CD14-positive monocyte (primary cell): ENCODE results near the gene PGLYRP2. TPM values are rescaled to one million over a fixed set of nuclear protein-coding genes. Genes with fewer than 3 reads are reported as not detected.

Experiments used
- DNase-seq, 3 donors: peaks; one replicate each; pipeline ENCODE4 v3.0.0-alpha.2; 2011 to 2022
- H2AFZ ChIP-seq: 2 replicates; pipeline ENCODE4 v1.6.0; 2012; ENCODE audit warnings: mild to moderate bottlenecking, low read depth, low read length, inconsistent platforms; ENCODE audit not compliant: insufficient read depth, poor library complexity, severe bottlenecking
- H3K27ac ChIP-seq, 2 donors: 1 replicate in 1 of 2; 2 replicates in 1 of 2; pipeline ENCODE4 v1.5.1; 2012 to 2013; ENCODE audit warnings: low read length in 2 of 2, control low read depth in 1 of 2, inconsistent platforms in 1 of 2, low read depth in 1 of 2, mild to moderate bottlenecking in 1 of 2
- H3K27me3 ChIP-seq, 2 donors: one replicate each; pipeline versions ENCODE4 v1.6.0 to v1.6.1; 2011 to 2013; ENCODE audit warnings: low read length in 2 of 2; ENCODE audit not compliant: control insufficient read depth in 2 of 2, insufficient read depth in 2 of 2
- H3K36me3 ChIP-seq, 2 donors: replicated peaks in 1 of 2; 1 replicate in 1 of 2; 2 replicates in 1 of 2; pipeline versions ENCODE4 v1.5.1 to v1.6.1; 2012 to 2013; ENCODE audit warnings: low read length in 2 of 2, control low read depth in 1 of 2, inconsistent platforms in 1 of 2, mild to moderate bottlenecking in 1 of 2; ENCODE audit not compliant: insufficient read depth in 2 of 2, control insufficient read depth in 1 of 2
- H3K4me1 ChIP-seq, 2 donors: 1 replicate in 1 of 2; 2 replicates in 1 of 2; pipeline versions ENCODE4 v1.5.1 to v1.6.1; 2012 to 2013; ENCODE audit warnings: low read length in 2 of 2, control low read depth in 1 of 2, inconsistent platforms in 1 of 2, mild to moderate bottlenecking in 1 of 2, moderate library complexity in 1 of 2; ENCODE audit not compliant: insufficient read depth in 2 of 2, control insufficient read depth in 1 of 2
- H3K4me2 ChIP-seq: replicated peaks from 2 replicates; pipeline ENCODE3; 2012; ENCODE audit warnings: low read length, moderate library complexity, mild to moderate bottlenecking; ENCODE audit not compliant: poor library complexity, severe bottlenecking; ENCODE audit errors: extremely low read depth
- H3K4me3 ChIP-seq, 3 experiments: fragments of 200-600 bp in 1 of 3; sonication (generic) in 1 of 3; replicated peaks in 1 of 3; 1 replicate in 2 of 3; 2 replicates in 1 of 3; pipeline ENCODE4 v1.5.1; 2011 to 2013; ENCODE audit warnings: low read length in 3 of 3, mild to moderate bottlenecking in 3 of 3, control low read depth in 2 of 3, low read depth in 2 of 3, inconsistent platforms in 1 of 3, moderate library complexity in 1 of 3
- H3K79me2 ChIP-seq: 2 replicates; pipeline ENCODE4 v1.6.0; 2012; ENCODE audit warnings: mild to moderate bottlenecking, control low read depth, inconsistent platforms, low read length, moderate library complexity; ENCODE audit not compliant: insufficient read depth
- H3K9ac ChIP-seq: 2 replicates; pipeline ENCODE4 v1.6.0; 2017; ENCODE audit warnings: low read length, mild to moderate bottlenecking; ENCODE audit not compliant: insufficient read depth, poor library complexity, severe bottlenecking
- H3K9me3 ChIP-seq, 2 donors: replicated peaks in 1 of 2; 1 replicate in 1 of 2; 2 replicates in 1 of 2; pipeline versions ENCODE4 v1.5.1 to v1.6.1; 2012 to 2013; ENCODE audit warnings: low read length in 2 of 2, control low read depth in 1 of 2; ENCODE audit not compliant: control insufficient read depth in 1 of 2, insufficient read depth in 1 of 2
- H4K20me1 ChIP-seq: 2 replicates; pipeline ENCODE4 v1.6.0; 2012; ENCODE audit warnings: mild to moderate bottlenecking, low read length, control low read depth, moderate library complexity; ENCODE audit not compliant: insufficient read depth
- H3K27ac Mint-ChIP-seq, 7 donors: one replicate each; pipeline ENCODE4 v1.8.0; 2020; ENCODE audit warnings: mild to moderate bottlenecking in 7 of 7, mixed read lengths in 7 of 7, moderate library complexity in 6 of 7, inconsistent platforms in 2 of 7
- H3K27me3 Mint-ChIP-seq, 3 donors: one replicate each; pipeline ENCODE4 v1.8.0; 2021 to 2022; ENCODE audit warnings: low read depth in 3 of 3, mild to moderate bottlenecking in 3 of 3, mixed read lengths in 3 of 3, moderate library complexity in 3 of 3, inconsistent platforms in 1 of 3
- H3K36me3 Mint-ChIP-seq, 2 donors: one replicate each; pipeline ENCODE4 v1.8.0; 2020; ENCODE audit warnings: mixed read lengths in 2 of 2, inconsistent platforms in 1 of 2, mild to moderate bottlenecking in 1 of 2
- H3K4me1 Mint-ChIP-seq: one replicate; pipeline ENCODE4 v1.8.0; 2020; ENCODE audit warnings: mild to moderate bottlenecking, mixed read lengths
- H3K4me3 Mint-ChIP-seq, 2 donors: one replicate each; pipeline ENCODE4 v1.8.0; 2020; ENCODE audit warnings: mild to moderate bottlenecking in 2 of 2, mixed read lengths in 2 of 2, moderate library complexity in 1 of 2
- H3K9me3 Mint-ChIP-seq, 7 donors: one replicate each; pipeline ENCODE4 v1.8.0; 2020 to 2022; ENCODE audit warnings: mixed read lengths in 7 of 7, mild to moderate bottlenecking in 6 of 7, moderate library complexity in 6 of 7, inconsistent platforms in 2 of 7
- WGBS: methylation state at CpG from one replicate; pipeline ENCODE4 v1.1.5; 2013; ENCODE audit warnings: missing lambda C conversion rate; ENCODE audit not compliant: insufficient coverage; 5-methylcytosine and 5-hydroxymethylcytosine counted together
- intact Hi-C, 2 donors: fragments of 100-400 bp; cut with micrococcal nuclease; formaldehyde crosslinking; loops; one replicate each; pipeline versions ENCODE4 v1.15.0 to v1.15.1; 2023
- polyA plus RNA-seq, 3 donors: library from polyadenylated mRNA; depleted of rRNA in 1 of 3; unstranded in 2 of 3; stranded (reverse) in 1 of 3; fragments of 300-500 nt in 2 of 3; fragments of >200 nt in 1 of 3; fragmentation: Illumina TruSeq in 2 of 3; gene quantifications; 1 replicate in 2 of 3; 2 replicates in 1 of 3; pipeline ENCODE4 v1.2.3, GENCODE V29; 2012 to 2021
- TF ChIP-seq, protein P1 (sequence below): fragments of 200-600 bp; IDR thresholded peaks from one replicate; pipeline ENCODE4 v1.8.0; 2022; ENCODE audit warnings: antibody characterized with exemption, mild to moderate bottlenecking

The PGLYRP2 gene
- polyA plus RNA-seq, 3 donors, result 0.03 to 0.32 (median 0.15) TPM

DNA sequence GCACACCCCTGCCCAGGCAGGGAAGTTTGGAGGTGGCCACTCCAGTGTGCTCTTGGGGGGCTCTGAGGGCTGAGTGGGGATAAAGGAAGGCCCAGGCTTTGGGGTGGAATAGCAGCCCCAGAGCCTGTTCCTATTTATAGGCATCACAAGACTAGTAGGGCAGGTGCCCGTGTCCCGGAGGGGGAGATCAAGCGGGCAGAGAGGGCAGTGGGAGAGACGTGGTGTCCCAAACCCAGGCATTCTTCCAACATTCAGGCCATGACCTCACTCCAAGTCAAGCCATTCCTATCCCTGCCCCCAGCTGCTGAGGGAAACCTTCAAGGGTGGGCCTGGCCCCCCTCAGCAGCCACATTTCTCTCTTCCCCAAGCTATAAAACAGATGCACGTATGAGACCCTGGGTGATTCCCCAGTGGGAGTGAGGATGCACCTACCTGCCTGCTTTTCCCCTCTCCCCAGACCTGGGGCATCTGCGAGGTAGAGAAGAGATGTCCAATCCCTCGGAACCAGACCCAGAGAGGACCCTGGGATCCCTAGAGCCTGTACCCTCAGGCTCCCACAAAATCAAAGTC, 33.4 kb downstream of the PGLYRP2 start:
- Histone ChIP-seq H2AFZ (no peak overlapping the region), H3K36me3 (no peaks in the 10 kb centered on the region), H3K9me3 (no peaks in the 10 kb centered on the region), H3K27me3 (no peaks in the 10 kb centered on the region), H3K4me2 (no peak overlapping the region), H3K79me2 (no peaks in the 10 kb centered on the region), H3K9ac (no peak overlapping the region), H3K4me1 (peaks cover 11 to 12% of the 10 kb centered on the region in 2 donors), H3K4me3 (no peak overlapping the region), H4K20me1 (no peaks in the 10 kb centered on the region), H3K27ac (no peak overlapping the region)
- H3K9me3 Mint-ChIP-seq, result peaks cover 0 to 3% (median 0%) of the 10 kb centered on the region in 7 donors
- intact Hi-C loops, result no loop called here
- peaks cover 14% of the 10 kb centered on the region for H3K4me1 Mint-ChIP-seq
- H3K27ac Mint-ChIP-seq, result no peak overlapping the region
- H3K27me3 Mint-ChIP-seq, result peaks cover 0 to 5% (median 3%) of the 10 kb centered on the region in 3 donors
- H3K36me3 Mint-ChIP-seq, result peaks cover 0 to 4% of the 10 kb centered on the region in 2 donors
- no peak overlapping the region for H3K4me3 Mint-ChIP-seq
- DNase-seq, result no peak
- TF ChIP-seq, protein P1, sequence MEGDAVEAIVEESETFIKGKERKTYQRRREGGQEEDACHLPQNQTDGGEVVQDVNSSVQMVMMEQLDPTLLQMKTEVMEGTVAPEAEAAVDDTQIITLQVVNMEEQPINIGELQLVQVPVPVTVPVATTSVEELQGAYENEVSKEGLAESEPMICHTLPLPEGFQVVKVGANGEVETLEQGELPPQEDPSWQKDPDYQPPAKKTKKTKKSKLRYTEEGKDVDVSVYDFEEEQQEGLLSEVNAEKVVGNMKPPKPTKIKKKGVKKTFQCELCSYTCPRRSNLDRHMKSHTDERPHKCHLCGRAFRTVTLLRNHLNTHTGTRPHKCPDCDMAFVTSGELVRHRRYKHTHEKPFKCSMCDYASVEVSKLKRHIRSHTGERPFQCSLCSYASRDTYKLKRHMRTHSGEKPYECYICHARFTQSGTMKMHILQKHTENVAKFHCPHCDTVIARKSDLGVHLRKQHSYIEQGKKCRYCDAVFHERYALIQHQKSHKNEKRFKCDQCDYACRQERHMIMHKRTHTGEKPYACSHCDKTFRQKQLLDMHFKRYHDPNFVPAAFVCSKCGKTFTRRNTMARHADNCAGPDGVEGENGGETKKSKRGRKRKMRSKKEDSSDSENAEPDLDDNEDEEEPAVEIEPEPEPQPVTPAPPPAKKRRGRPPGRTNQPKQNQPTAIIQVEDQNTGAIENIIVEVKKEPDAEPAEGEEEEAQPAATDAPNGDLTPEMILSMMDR, result no peak
- WGBS, result 75% methylated on average over 4 of the region's 7 CpGs

DNA sequence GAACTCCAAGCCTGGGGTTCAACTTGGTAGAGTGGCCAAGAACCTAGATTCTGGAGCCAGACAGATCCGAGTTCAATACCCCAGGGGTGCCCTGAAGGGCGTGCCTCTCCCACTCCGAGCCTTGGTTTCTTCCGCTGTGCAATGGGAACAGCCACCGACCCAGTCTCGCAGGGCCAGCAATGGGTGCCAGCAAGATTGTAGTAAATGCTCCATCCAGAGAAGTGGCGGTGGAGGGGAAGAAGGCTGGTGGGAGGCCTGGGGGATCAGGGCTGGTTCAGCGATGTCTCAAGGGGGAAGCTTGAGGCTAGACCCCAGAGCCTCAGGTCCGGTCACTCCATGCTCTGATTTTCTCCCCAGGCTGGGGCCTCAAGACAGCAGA, 34.1 kb downstream of the PGLYRP2 start:
- Histone ChIP-seq H3K9me3 (no peaks in the 10 kb centered on the region), H3K4me1 (peaks cover 9 to 10% of the 10 kb centered on the region in 2 donors), H3K4me2 (no peak overlapping the region), H3K79me2 (no peaks in the 10 kb centered on the region), H3K9ac (no peak overlapping the region), H3K27ac (no peak overlapping the region), H3K4me3 (no peak overlapping the region), H3K36me3 (no peaks in the 10 kb centered on the region), H2AFZ (no peak overlapping the region), H3K27me3 (no peaks in the 10 kb centered on the region), H4K20me1 (no peaks in the 10 kb centered on the region)
- H3K27me3 Mint-ChIP-seq, result peaks cover 0 to 5% (median 3%) of the 10 kb centered on the region in 3 donors
- H3K4me3 Mint-ChIP-seq, result no peak overlapping the region
- no peak for DNase-seq
- no peak overlapping the region for H3K27ac Mint-ChIP-seq
- WGBS, result 93% methylated on average over 7 of the region's 9 CpGs
- TF ChIP-seq, protein P1, result no peak
- H3K9me3 Mint-ChIP-seq, result peaks cover 0 to 3% (median 0%) of the 10 kb centered on the region in 7 donors
- peaks cover 9% of the 10 kb centered on the region for H3K4me1 Mint-ChIP-seq
- peaks cover 0 to 4% of the 10 kb centered on the region in 2 donors for H3K36me3 Mint-ChIP-seq
- intact Hi-C loops, result no loop called here
